Heart left ventricle (tissue), 16 donors: ENCODE data around the gene SUPT3H. TPM values are rescaled to one million over a fixed set of nuclear protein-coding genes. Genes with fewer than 3 reads are reported as not detected.

ENCODE experiments used
- ATAC-seq, 4 donors: fragments of 200-7000 bp; cut with Tn5 transposase; one replicate each; pipeline ENCODE4 v1.9.1; 2020 to 2022; ENCODE audit warnings: moderate library complexity in 4 of 4, mild to moderate bottlenecking in 3 of 4, moderate number of reproducible peaks in 1 of 4
- DNase-seq, 5 donors: peaks; one replicate each; pipeline ENCODE4 v3.0.0-alpha.2; 2020
- H3K27ac ChIP-seq, 12 donors: fragments of 200-600 bp; sonication (generic) in 4 of 12; one replicate each; pipeline versions ENCODE4 v1.5.0 to v1.8.0; 2016 to 2022; ENCODE audit warnings: mild to moderate bottlenecking in 2 of 12
- H3K27me3 ChIP-seq, 9 donors: fragments of 200-600 bp; sonication (generic) in 2 of 9; one replicate each; pipeline versions ENCODE4 v1.5.1 to v1.8.0; 2016 to 2022; ENCODE audit warnings: mild to moderate bottlenecking in 3 of 9
- H3K36me3 ChIP-seq, 9 donors: fragments of 200-600 bp; sonication (generic) in 2 of 9; one replicate each; pipeline versions ENCODE4 v1.5.0 to v1.8.0; 2018 to 2022; ENCODE audit warnings: mild to moderate bottlenecking in 2 of 9
- H3K4me1 ChIP-seq, 12 donors: fragments of 200-600 bp; sonication (generic) in 4 of 12; one replicate each; pipeline versions ENCODE4 v1.5.0 to v1.8.0; 2016 to 2022; ENCODE audit warnings: mild to moderate bottlenecking in 3 of 12
- H3K4me3 ChIP-seq, 12 donors: fragments of 200-600 bp; sonication (generic) in 4 of 12; one replicate each; pipeline versions ENCODE4 v1.5.0 to v1.8.0; 2017 to 2022; ENCODE audit warnings: mild to moderate bottlenecking in 9 of 12, moderate library complexity in 4 of 12
- H3K9me3 ChIP-seq, 12 donors: fragments of 200-600 bp; sonication (generic) in 4 of 12; one replicate each; pipeline versions ENCODE4 v1.5.0 to v1.8.0; 2016 to 2022; ENCODE audit warnings: mild to moderate bottlenecking in 1 of 12
- POLR2A ChIP-seq, 2 donors: fragments of 450-650 bp; IDR thresholded peaks; one replicate each; pipeline ENCODE4 v1.6.1; 2017; ENCODE audit warnings: antibody characterized with exemption in 2 of 2, mild to moderate bottlenecking in 2 of 2, moderate library complexity in 2 of 2
- WGBS, 4 donors: extraction: QIAGEN DNeasy Blood & Tissue Kit in 2 of 4; methylation state at CpG; one replicate each; pipeline versions ENCODE4 v1.1.5 to v1.1.7; 2013 to 2018; 5-methylcytosine and 5-hydroxymethylcytosine counted together
- intact Hi-C, 10 donors: fragments of 100-400 bp; cut with DNase I; formaldehyde crosslinking; loops; one replicate each; pipeline versions ENCODE4 v1.11.1 to v1.14.2; 2022
- polyA plus RNA-seq, 2 donors: library from polyadenylated mRNA; stranded (reverse); fragments of 200-250 nt; gene quantifications; one replicate each; pipeline ENCODE4 v1.2.3, GENCODE V29; 2013
- total RNA-seq, 9 donors: library from RNA; depleted of rRNA in 2 of 9; stranded (reverse); fragments of >200 nt in 2 of 9; fragmentation: NEBNext Ultra II Directional in 3 of 9; extraction: Animal tissue kit (Norgen Biotek cat#: 25700) in 3 of 9; gene quantifications; one replicate each; pipeline versions ENCODE4 v1.1.0 to v1.2.4, GENCODE V29; 2016 to 2023
- TF ChIP-seq, protein P1 (sequence below), 12 donors: fragments of 200-600 bp; sonication (generic) in 4 of 12; IDR thresholded peaks; one replicate each; pipeline versions ENCODE4 v1.5.0 to v1.8.0; 2018 to 2022; ENCODE audit warnings: antibody characterized with exemption in 12 of 12, mild to moderate bottlenecking in 5 of 12
- donor health status: ischemic (EF 13 %, LVEDD 7.1; RV severe dilation, severe dysfunction).
- donor health status: healthy with polysubstance abuse.
- donor health status: DM: no; HTN: yes; CAD: no.
- donor health status: DM: no; HTN: no; CAD: no.
- donor health status: ischemic (EF 25% LVEDD 6.9; RV normal size, moderate dysfunction).
- donor health status: ischemic (EF 25% LVEDD 5.7; RV mildly dilated, moderate dysfunction).
- donor health status: healthy.
- donor health status: DM: yes; HTN: yes; CAD: no.
- donor health status: ischemic (EF 35%, LVEDD 5.7; RV mildly dilated, moderate dysfunction).
- donor health status: nonischemic (EF 11% LVEDD 7.7; RV severe dilation, severe dysfunction).
- donor health status: DM: yes; HTN: yes; CAD: no.
- donor health status: PGD.
- donor health status: ischemic (EF 29% LVEDD 5.4; RV normal size, mild dysfunction).
- donor health status: nonischemic (EF 23%, LVEDD 6.1; RV moderate dilation, normal function).

Gene SUPT3H
- total and polyA plus RNA-seq, 11 donors = 1.5 to 8.1 (median 4.1) TPM

DNA sequence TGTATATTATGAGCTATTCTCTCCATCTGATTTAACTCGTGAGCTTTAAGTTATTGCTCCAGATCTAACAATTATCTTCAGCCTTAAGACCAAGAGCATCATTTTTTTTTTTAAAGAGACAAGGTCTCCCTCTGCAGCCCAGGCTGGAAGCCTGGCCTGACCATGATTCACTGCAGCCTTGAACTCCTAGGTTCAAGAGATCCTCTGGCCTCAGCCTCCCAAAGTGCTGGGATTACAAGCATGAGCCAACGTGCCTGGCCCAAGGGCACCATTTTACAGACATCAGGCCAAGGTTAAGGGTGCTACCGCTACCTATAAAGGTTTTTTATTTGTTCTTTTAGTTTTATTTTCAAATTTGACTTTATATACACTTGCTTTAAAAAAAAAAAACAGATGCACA lies 2.3 kb downstream of the SUPT3H start:
- ATAC-seq = no peak
- intact Hi-C loops = loop anchor here in 2 of 10 donors (5.0 kb wide), 1 partner anchor 47 kb away; no protein-coding TSS in a partner anchor

DNA sequence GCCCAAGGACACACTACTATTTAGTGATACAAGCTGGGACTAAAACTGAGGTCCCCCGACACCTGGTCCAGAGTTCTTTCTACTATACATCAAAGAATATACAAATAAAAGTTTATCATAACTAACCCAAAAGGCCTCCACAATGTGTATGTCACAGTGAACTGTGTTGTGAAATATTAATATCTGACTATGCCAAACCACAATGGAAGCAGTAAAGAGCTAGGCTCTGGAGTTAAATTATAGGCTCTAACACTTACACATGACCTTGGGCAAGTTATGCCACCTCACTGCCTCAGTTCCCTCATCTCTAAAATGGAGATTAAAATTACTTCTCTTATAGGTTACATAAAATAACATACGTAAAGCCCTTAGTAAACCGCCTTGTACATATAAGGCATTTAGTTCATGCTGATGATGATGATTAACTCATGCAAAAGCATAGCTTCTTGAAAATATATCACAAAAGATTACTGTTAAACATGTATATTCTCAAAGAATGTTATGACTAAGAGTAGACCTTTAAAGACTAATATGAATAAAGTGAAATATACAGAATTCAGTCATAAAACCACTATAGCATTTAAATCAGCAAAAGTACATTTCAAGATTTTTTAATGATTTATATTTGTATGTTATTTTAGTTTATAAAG lies 5.7 kb downstream of the SUPT3H start:
- ATAC-seq (no peak), DNase-seq (no peak)
- no peaks in the 10 kb centered on the region for H3K27me3 ChIP-seq
- no peak overlapping the region for H3K27ac ChIP-seq
- no peak overlapping the region for H3K4me3 ChIP-seq
- intact Hi-C loops = no loop called here
- no peaks in the 10 kb centered on the region for H3K9me3 ChIP-seq
- peaks cover 0 to 11% (median 9%) of the 10 kb centered on the region in 12 donors for H3K4me1 ChIP-seq
- no peaks in the 10 kb centered on the region for H3K36me3 ChIP-seq
- TF ChIP-seq, protein P1, sequence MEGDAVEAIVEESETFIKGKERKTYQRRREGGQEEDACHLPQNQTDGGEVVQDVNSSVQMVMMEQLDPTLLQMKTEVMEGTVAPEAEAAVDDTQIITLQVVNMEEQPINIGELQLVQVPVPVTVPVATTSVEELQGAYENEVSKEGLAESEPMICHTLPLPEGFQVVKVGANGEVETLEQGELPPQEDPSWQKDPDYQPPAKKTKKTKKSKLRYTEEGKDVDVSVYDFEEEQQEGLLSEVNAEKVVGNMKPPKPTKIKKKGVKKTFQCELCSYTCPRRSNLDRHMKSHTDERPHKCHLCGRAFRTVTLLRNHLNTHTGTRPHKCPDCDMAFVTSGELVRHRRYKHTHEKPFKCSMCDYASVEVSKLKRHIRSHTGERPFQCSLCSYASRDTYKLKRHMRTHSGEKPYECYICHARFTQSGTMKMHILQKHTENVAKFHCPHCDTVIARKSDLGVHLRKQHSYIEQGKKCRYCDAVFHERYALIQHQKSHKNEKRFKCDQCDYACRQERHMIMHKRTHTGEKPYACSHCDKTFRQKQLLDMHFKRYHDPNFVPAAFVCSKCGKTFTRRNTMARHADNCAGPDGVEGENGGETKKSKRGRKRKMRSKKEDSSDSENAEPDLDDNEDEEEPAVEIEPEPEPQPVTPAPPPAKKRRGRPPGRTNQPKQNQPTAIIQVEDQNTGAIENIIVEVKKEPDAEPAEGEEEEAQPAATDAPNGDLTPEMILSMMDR (IDR thresholded peaks at IDR 0.05) = no peak
- no peak for TF ChIP-seq POLR2A (IDR thresholded peaks at IDR 0.05)
- WGBS, 4 donors = 96 to 99% (median 97%) methylated on average over 3 of the region's 3 CpGs

More for the DNA sequence above, 2.3 kb downstream of the SUPT3H start:
- H3K9me3 ChIP-seq = no peaks in the 10 kb centered on the region
- WGBS, 4 donors = 80 to 91% (median 85%) methylated on average over 3 of the region's 3 CpGs
- H3K27ac ChIP-seq = no peak overlapping the region
- no peak for DNase-seq
- no peaks in the 10 kb centered on the region for H3K27me3 ChIP-seq
- H3K36me3 ChIP-seq = no peaks in the 10 kb centered on the region
- TF ChIP-seq, protein P1 (IDR thresholded peaks at IDR 0.05) = no peak
- TF ChIP-seq POLR2A (IDR thresholded peaks at IDR 0.05) = no peak
- peaks cover 0 to 23% (median 13%) of the 10 kb centered on the region in 12 donors for H3K4me1 ChIP-seq
- no peak overlapping the region for H3K4me3 ChIP-seq

DNA sequence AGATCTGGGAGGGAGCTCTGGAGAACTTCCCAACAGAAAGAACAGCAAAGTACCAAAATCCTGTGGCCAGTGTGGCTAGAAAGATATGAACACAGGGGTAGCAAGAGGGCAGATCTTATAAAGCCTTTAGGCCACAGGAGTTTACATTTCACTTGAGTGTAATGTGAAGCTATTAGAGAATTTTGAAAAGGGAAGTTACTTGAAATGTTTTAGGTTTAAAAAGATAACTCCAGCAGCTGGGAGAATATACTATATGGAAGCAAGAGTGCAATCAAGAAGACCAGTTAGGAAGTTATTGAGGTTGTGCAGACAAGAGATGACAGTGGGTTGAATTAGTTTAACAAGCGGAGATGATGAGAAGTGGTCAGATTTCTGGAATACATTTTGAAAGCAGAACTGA lies 7.9 kb downstream of the SUPT3H start:
- Histone ChIP-seq H3K36me3 (no peaks in the 10 kb centered on the region), H3K27ac (no peak overlapping the region), H3K27me3 (no peaks in the 10 kb centered on the region), H3K4me3 (no peak overlapping the region), H3K4me1 (no peaks in the 10 kb centered on the region), H3K9me3 (no peaks in the 10 kb centered on the region)
- intact Hi-C loops = no loop called here
- DNase-seq (no peak), ATAC-seq (no peak)
- WGBS, 4 donors = 85 to 95% (median 92%) methylated on average over 1 of the region's 1 CpG
- TF ChIP-seq, protein P1 (IDR thresholded peaks at IDR 0.05) = no peak
- no peak for TF ChIP-seq POLR2A (IDR thresholded peaks at IDR 0.05)

DNA sequence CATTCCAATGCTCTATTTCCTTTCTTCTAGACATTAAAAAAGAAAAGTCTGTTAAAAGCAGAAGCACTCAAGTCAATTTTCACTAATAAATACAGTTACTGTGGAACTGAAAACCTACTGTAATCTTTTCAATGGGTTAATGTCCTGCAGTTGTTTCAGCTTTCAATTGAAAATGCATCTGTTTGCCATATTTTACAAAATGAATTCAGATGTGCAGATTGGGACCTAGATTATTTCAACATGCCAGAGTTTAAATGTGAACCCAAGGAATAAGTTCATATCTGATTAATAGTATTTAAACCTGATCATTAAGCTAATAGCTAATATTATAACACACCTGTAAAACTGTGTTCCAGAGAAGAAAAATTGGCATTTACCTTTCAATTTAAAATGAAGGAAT lies 9.7 kb downstream of the SUPT3H start:
- Histone ChIP-seq H3K27me3 (no peaks in the 10 kb centered on the region), H3K36me3 (no peaks in the 10 kb centered on the region), H3K9me3 (no peaks in the 10 kb centered on the region), H3K4me3 (no peak overlapping the region), H3K27ac (no peak overlapping the region), H3K4me1 (no peaks in the 10 kb centered on the region)
- ATAC-seq = no peak
- no peak for DNase-seq
- no peak for TF ChIP-seq POLR2A (IDR thresholded peaks at IDR 0.05)
- TF ChIP-seq, protein P1 (IDR thresholded peaks at IDR 0.05) = no peak
- intact Hi-C loops = no loop called here
